GM08714 (cell line): ENCODE results near the gene CHST10.

Experiments used
- H3K4me3 ChIP-seq: fragments of 200-500 bp; sonication (Bioruptor generic); 2 replicates; pipeline ENCODE4 v1.5.1; 2014; ENCODE audit warnings: mild to moderate bottlenecking, low read length, inconsistent platforms
- ZNF274 ChIP-seq: IDR thresholded peaks from 2 replicates; pipeline ENCODE4 v1.6.1; 2012; ENCODE audit warnings: mild to moderate bottlenecking, low read depth, low read length

Gene CHST10

GRCh38 chr2:100408104-100408503 lies 9.4 kb downstream of the CHST10 start:
- no peak for TF ChIP-seq ZNF274
- no peak overlapping the region for H3K4me3 ChIP-seq

GRCh38 chr2:100407563-100407962 lies 9.9 kb downstream of the CHST10 start:
- no peak for TF ChIP-seq ZNF274
- H3K4me3 ChIP-seq: no peak overlapping the region

GRCh38 chr2:100407073-100407472 lies 10.4 kb downstream of the CHST10 start:
- no peak overlapping the region for H3K4me3 ChIP-seq

DNA sequence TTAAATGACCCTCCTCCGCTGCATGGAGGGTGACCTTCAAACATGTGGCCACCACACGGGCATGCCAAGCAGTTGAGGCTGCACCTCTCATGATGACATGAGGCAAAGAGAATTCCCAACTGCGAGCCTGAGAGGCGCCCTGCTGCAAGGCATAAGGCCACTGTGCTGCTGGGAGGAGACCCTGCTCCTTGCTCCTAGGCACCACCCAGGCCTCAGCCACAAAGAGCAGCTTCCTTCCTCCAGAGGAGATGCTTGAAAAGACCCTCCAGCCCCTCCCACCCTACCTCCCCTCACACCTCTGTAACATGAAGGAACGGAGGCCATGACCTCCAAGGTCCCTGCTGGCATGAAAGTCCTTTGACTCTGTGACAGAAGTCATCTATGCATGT lies 11.4 kb downstream of the CHST10 start:
- TF ChIP-seq ZNF274: no peak

More at GRCh38 chr2:100407073-100407472, 10.4 kb downstream of the CHST10 start:
- TF ChIP-seq ZNF274: no peak

GRCh38 chr2:100405403-100406119 lies 11.9 kb downstream of the CHST10 start:
- no peak overlapping the region for H3K4me3 ChIP-seq
- no peak for TF ChIP-seq ZNF274

More for the DNA sequence above, 11.4 kb downstream of the CHST10 start:
- H3K4me3 ChIP-seq: no peak overlapping the region

DNA sequence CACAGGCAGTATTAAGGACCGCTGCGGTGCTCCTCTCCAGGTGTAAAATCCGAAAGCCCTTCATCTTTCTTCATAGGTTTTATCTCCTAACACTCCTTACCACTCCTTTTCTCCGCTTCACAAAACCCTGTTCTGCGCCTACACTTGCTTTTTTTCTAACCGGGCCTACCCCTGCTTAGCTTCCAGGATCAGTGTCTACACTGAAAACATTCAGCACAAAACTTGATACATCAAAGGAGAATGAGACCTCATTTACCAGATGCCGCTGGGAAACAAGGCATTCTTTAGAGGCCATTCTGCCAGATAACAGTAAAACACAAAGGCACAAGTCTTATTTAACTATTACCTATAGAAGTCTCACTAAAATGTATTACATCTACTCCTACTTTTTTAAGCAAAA lies 13.1 kb downstream of the CHST10 start:
- no peak for TF ChIP-seq ZNF274
- H3K4me3 ChIP-seq: no peak overlapping the region

DNA sequence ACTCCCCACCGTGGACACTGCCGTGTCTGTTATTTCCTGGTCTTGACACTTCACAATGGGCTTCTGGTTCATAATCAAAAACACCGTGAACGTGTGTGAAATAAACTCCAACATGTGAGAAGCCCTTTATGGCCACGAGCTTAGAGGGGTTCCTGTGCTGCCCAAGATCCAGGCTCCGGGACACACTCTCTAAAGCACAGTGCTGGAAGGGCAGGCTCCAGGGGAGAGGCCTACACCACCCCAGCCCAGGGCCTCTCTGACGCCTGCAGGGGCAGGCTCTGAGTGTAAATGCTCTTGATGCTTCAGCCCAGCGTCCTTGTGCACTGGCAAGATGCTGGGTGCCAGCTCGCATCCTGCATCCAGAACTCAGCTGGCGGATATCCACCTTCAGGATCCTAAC lies 13.7 kb downstream of the CHST10 start:
- no peak overlapping the region for H3K4me3 ChIP-seq
- no peak for TF ChIP-seq ZNF274

GRCh38 chr2:100401268-100401667 lies 16.2 kb downstream of the CHST10 start:
- TF ChIP-seq ZNF274: no peak
- H3K4me3 ChIP-seq: no peak overlapping the region

GRCh38 chr2:100399714-100400113 lies 17.8 kb downstream of the CHST10 start:
- H3K4me3 ChIP-seq: no peak overlapping the region
- TF ChIP-seq ZNF274: no peak

- no peak for TF ChIP-seq ZNF274
- no peak overlapping the region for H3K4me3 ChIP-seq
Measured at GRCh38 chr2:100397976-100398375, 19.5 kb downstream of the CHST10 start.

DNA sequence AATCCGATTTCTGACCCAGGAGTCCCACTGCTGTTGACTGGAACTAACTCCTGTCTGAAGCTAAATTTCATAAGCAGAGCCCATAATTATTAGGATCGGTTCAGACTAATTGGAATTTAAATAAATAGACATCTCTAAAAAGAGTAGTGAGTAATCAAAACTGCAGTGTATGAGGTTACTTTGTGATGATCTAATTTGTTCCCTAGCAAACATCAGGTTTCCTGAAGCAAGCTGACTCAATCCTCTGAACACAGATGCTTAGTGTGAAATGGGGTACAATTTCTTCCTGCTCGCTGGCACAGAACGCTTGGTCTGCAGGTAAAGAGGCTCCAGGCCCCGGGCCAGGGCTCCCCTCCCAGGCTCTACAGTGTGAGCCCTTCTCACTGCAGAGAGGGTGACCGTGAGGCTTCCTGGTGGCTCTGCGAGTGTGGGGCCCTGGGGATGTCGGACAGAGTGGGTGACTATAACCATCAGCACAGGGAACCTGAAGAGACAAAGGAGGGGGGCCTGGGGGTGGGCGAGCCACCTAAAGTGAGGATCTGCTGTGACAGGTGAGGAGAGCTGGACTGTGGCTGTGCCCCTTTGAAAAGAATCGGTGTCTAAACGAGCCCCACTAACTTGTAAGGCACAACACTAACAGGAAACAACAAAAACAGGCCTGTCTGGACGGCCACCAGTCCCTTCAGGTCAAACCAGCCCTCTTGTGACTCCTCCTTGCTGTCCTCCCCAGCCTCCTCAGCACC lies 20.2 kb downstream of the CHST10 start:
- no peak for TF ChIP-seq ZNF274
- no peak overlapping the region for H3K4me3 ChIP-seq

- TF ChIP-seq ZNF274: no peak
- no peak overlapping the region for H3K4me3 ChIP-seq
Measured at GRCh38 chr2:100396483-100396882, 21.0 kb downstream of the CHST10 start.

DNA sequence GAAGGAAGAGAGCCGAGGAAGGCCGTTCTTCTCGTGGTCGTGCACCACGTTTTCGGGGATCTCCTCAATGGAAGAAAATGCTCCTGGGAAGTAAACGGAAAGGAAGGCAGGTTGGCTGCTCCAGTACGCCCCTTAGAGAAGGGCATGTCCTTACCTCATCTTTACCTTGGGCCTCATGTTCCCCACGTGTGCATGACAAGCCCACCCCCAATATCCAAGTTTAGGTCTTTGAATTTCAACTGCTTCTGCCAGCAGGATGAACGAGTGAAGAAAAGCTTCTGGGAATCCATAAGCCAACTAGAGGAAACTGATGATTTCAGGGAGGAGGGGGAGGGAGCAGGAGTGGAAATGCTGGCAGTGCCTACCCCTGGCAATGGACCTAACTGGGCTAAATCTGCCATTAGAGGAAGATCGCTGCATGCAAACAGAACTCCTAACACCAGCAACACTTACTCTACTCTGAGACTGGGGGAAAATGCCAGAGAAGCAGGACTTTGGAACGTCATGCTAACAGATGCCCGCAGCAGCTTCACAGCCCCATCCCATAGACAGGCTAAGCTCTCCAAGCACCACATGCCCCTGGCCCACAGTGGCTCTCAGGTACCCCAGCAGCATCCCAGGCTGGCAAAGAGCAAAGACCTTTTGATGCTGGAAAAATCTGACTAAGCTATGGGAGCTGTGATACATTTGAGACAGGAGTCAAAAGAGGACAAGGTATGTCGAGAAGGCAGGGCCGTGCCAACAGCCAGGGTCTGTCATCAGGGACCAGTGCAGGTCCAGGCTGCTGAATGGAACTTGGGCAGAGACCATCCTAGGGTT lies 21.7 kb downstream of the CHST10 start:
- H3K4me3 ChIP-seq: no peak overlapping the region; the same call in 1 of the 2 replicates
- no peak for TF ChIP-seq ZNF274

DNA sequence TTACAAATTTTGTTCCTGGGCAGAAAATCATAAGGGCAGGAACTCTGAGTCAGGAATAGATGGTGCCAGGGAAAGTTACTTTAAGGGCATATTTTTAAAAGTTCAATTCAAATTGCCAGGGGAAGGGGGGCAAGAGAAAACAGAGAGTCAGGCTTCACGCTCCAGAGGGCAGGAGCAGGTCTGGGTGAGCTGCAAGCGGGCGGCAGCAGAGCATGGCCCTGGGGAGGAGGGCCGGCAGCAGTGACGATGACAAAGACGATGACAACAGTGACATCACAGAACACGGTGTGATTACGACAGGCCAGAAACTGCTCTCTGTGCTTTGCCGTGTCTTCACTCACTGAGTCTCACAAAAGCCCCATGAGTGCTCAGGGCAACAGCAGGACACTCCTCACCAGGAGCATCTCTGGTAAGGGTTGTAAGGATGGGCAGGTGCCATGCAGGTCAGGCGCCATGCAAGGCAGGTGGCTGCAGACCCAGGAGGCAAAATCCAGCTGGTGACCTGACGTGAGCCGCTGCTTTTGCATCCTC lies 23.3 kb downstream of the CHST10 start:
- H3K4me3 ChIP-seq: no peak overlapping the region
- TF ChIP-seq ZNF274: no peak
